Measurements from ENCODE around the gene DNAJB11. TPM values are rescaled to one million over a fixed set of nuclear protein-coding genes. Genes with fewer than 3 reads are reported as not detected.

DNAJB11 gene
- total RNA-seq, 4 donors from 2014 or later: 43.7 to 69.9 (median 47.8) TPM

DNA sequence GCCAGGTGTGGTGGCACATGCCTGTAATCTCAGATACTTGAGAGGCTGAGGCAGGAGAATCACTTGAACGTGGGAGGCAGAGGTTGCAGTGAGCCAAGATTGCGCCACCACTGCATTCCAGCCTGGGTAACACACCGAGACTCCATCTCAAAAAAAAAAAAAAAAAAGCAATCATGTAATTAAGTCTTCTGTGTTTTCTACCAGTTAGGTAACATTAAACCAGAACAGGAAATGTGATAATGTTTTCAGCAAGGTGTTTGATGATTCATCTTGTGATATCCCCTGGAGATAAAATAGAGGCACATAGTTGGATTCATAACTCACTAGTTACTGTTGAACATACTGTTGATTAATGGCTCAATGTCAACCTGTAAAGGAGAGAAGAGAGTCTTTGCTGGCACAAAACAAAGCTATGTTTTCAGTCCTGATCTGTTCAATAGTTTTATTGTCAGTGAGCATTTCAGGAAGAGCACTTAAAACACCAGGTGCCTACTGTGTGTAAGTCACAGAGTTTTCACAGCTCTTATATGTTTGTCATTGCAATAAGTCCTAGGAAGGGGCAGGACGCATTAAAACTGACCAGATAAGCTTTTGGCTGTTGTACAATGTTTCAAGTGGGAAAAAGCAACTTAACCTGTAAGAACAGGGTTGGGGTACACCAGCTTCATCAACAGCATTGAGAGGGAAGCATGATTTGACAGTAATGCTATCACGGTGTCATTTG is 19.5 kb downstream of the DNAJB11 start:
- no peak for DNase-seq (ENCODE audit: low spot score)
- peak; percentile 69 for ATAC-seq (ENCODE audit: low FRiP score)
- TF ChIP-seq CTCF (IDR thresholded peaks at IDR 0.05): no peak

- no peak for TF ChIP-seq CTCF (IDR thresholded peaks at IDR 0.05)
- ATAC-seq (ENCODE audit: low FRiP score) (no peak), DNase-seq (ENCODE audit: low spot score) (no peak)
Measured at GRCh38 chr3:186590580-186591295, 20.2 kb downstream of the DNAJB11 start.

GRCh38 chr3:186592682-186593081 is 22.2 kb downstream of the DNAJB11 start:
- no peak for ATAC-seq (ENCODE audit: low FRiP score)
- no peak for TF ChIP-seq CTCF (IDR thresholded peaks at IDR 0.05)
- no peak for DNase-seq (ENCODE audit: low spot score)

GRCh38 chr3:186593862-186594261 is 23.3 kb downstream of the DNAJB11 start:
- ATAC-seq (ENCODE audit: low FRiP score) (no peak), DNase-seq (ENCODE audit: low spot score) (no peak)
- TF ChIP-seq CTCF (IDR thresholded peaks at IDR 0.05): no peak

- ATAC-seq (ENCODE audit: low FRiP score): no peak
- no peak for TF ChIP-seq CTCF (IDR thresholded peaks at IDR 0.05)
- DNase-seq (ENCODE audit: low spot score): no peak
Measured at GRCh38 chr3:186594591-186595113, 24.1 kb downstream of the DNAJB11 start.

GRCh38 chr3:186596568-186597287 is 26.2 kb downstream of the DNAJB11 start:
- ATAC-seq (ENCODE audit: low FRiP score) (peak; percentile 61), DNase-seq (ENCODE audit: low spot score) (no peak)

More at GRCh38 chr3:186596568-186597287, 26.2 kb downstream of the DNAJB11 start:
- no peak for TF ChIP-seq CTCF (IDR thresholded peaks at IDR 0.05)
